Measurements from ENCODE around the gene C3AR1. TPM values are rescaled to one million over a fixed set of nuclear protein-coding genes. Genes with fewer than 3 reads are reported as not detected.

Gene C3AR1
- total and polyA plus RNA-seq, 4 donors, result 1.5 to 8.8 (median 5.0) TPM

- Histone ChIP-seq H3K9ac (ENCODE audit: low read depth in 1 of 2, low read length in 2 of 2) (no peak overlapping the region), H3K27me3 (ENCODE audit: control insufficient read depth in 4 of 4, insufficient read depth in 4 of 4, low read length in 3 of 4) (no peaks in the 10 kb centered on the region), H3K36me3 (ENCODE audit: control insufficient read depth in 4 of 4, insufficient read depth in 3 of 4, low read depth in 1 of 4, low read length in 3 of 4) (peaks cover 0 to 20% (median 5%) of the 10 kb centered on the region in 4 donors), H3K9me3 (ENCODE audit: control insufficient read depth in 4 of 4, low read length in 3 of 4) (no peaks in the 10 kb centered on the region), H3K4me3 (ENCODE audit: low read depth in 1 of 3, low read length in 3 of 3) (no peak overlapping the region), H3K27ac (ENCODE audit: low read depth in 1 of 2, low read length in 2 of 2) (no peak overlapping the region), H3K4me1 (ENCODE audit: control insufficient read depth in 4 of 4, insufficient read depth in 4 of 4, low read length in 3 of 4) (no peaks in the 10 kb centered on the region)
- TF ChIP-seq ZBTB33 (IDR thresholded peaks at IDR 0.05), result no peak
- no peak for DNase-seq (ENCODE audit: low spot score)
- WGBS, result 62% methylated on average over 6 of the region's 6 CpGs
Measured at GRCh38 chr12:8058506-8058905, 7.7 kb downstream of the C3AR1 start.

- Histone ChIP-seq H3K36me3 (ENCODE audit: control insufficient read depth in 4 of 4, insufficient read depth in 3 of 4, low read depth in 1 of 4, low read length in 3 of 4) (peaks cover 0 to 25% (median 8%) of the 10 kb centered on the region in 4 donors), H3K27ac (ENCODE audit: low read depth in 1 of 2, low read length in 2 of 2) (no peak overlapping the region), H3K27me3 (ENCODE audit: control insufficient read depth in 4 of 4, insufficient read depth in 4 of 4, low read length in 3 of 4) (no peaks in the 10 kb centered on the region), H3K9ac (ENCODE audit: low read depth in 1 of 2, low read length in 2 of 2) (no peak overlapping the region), H3K4me3 (ENCODE audit: low read depth in 1 of 3, low read length in 3 of 3) (no peak overlapping the region), H3K4me1 (ENCODE audit: control insufficient read depth in 4 of 4, insufficient read depth in 4 of 4, low read length in 3 of 4) (no peaks in the 10 kb centered on the region), H3K9me3 (ENCODE audit: control insufficient read depth in 4 of 4, low read length in 3 of 4) (no peaks in the 10 kb centered on the region)
- DNase-seq (ENCODE audit: low spot score), result no peak
- TF ChIP-seq GABPA (IDR thresholded peaks at IDR 0.05 in 1 of 2, conservative IDR thresholded peaks at IDR 0.05 in 1 of 2) (no peak), SP1 (IDR thresholded peaks at IDR 0.05) (peak; percentile 20), FOXA2 (IDR thresholded peaks at IDR 0.05) (no peak)
- 69% methylated on average over 4 of the region's 4 CpGs for WGBS
Measured at GRCh38 chr12:8057839-8058238, 8.3 kb downstream of the C3AR1 start.

GRCh38 chr12:8057306-8057705 is 8.9 kb downstream of the C3AR1 start:
- H3K36me3 ChIP-seq (ENCODE audit: control insufficient read depth in 4 of 4, insufficient read depth in 3 of 4, low read depth in 1 of 4, low read length in 3 of 4), result peaks cover 0 to 30% (median 13%) of the 10 kb centered on the region in 4 donors
- H3K27me3 ChIP-seq (ENCODE audit: control insufficient read depth in 4 of 4, insufficient read depth in 4 of 4, low read length in 3 of 4), result no peaks in the 10 kb centered on the region
- H3K27ac ChIP-seq (ENCODE audit: low read depth in 1 of 2, low read length in 2 of 2), result no peak overlapping the region
- 65% methylated on average over 2 of the region's 2 CpGs for WGBS
- no peak for DNase-seq (ENCODE audit: low spot score)
- H3K4me3 ChIP-seq (ENCODE audit: low read depth in 1 of 3, low read length in 3 of 3), result no peak overlapping the region
- H3K9ac ChIP-seq (ENCODE audit: low read depth in 1 of 2, low read length in 2 of 2), result no peak overlapping the region
- H3K4me1 ChIP-seq (ENCODE audit: control insufficient read depth in 4 of 4, insufficient read depth in 4 of 4, low read length in 3 of 4), result no peaks in the 10 kb centered on the region
- no peaks in the 10 kb centered on the region for H3K9me3 ChIP-seq (ENCODE audit: control insufficient read depth in 4 of 4, low read length in 3 of 4)
- TF ChIP-seq YY1 (IDR thresholded peaks at IDR 0.05), result no peak

GRCh38 chr12:8054816-8055215 is 11.3 kb downstream of the C3AR1 start:
- WGBS, result 96% methylated on average over 2 of the region's 2 CpGs
- Histone ChIP-seq H3K9me3 (ENCODE audit: control insufficient read depth in 4 of 4, low read length in 3 of 4) (no peaks in the 10 kb centered on the region), H3K27ac (ENCODE audit: low read depth in 1 of 2, low read length in 2 of 2) (no peak overlapping the region), H3K9ac (ENCODE audit: low read depth in 1 of 2, low read length in 2 of 2) (no peak overlapping the region), H3K27me3 (ENCODE audit: control insufficient read depth in 4 of 4, insufficient read depth in 4 of 4, low read length in 3 of 4) (no peaks in the 10 kb centered on the region), H3K4me3 (ENCODE audit: low read depth in 1 of 3, low read length in 3 of 3) (no peak overlapping the region), H3K36me3 (ENCODE audit: control insufficient read depth in 4 of 4, insufficient read depth in 3 of 4, low read depth in 1 of 4, low read length in 3 of 4) (peaks cover 0 to 47% (median 24%) of the 10 kb centered on the region in 4 donors), H3K4me1 (ENCODE audit: control insufficient read depth in 4 of 4, insufficient read depth in 4 of 4, low read length in 3 of 4) (no peaks in the 10 kb centered on the region)
- DNase-seq (ENCODE audit: low spot score), result no peak
- TF ChIP-seq YY1 (IDR thresholded peaks at IDR 0.05) (no peak), FOXA1 (IDR thresholded peaks at IDR 0.05) (no peak), MAX (IDR thresholded peaks at IDR 0.05) (no peak), JUND (IDR thresholded peaks at IDR 0.05) (no peak), RXRA (IDR thresholded peaks at IDR 0.05) (no peak), SP1 (IDR thresholded peaks at IDR 0.05) (no peak), HNF4G (IDR thresholded peaks at IDR 0.05) (no peak), HNF4A (conservative IDR thresholded peaks at IDR 0.05) (no peak), CTCF (IDR thresholded peaks at IDR 0.05; ENCODE audit: low read depth, low read length, missing input control) (no peak), RAD21 (IDR thresholded peaks at IDR 0.05) (no peak), FOXA2 (IDR thresholded peaks at IDR 0.05) (no peak), GABPA (IDR thresholded peaks at IDR 0.05 in 1 of 2, conservative IDR thresholded peaks at IDR 0.05 in 1 of 2) (no peak), EGR1 (IDR thresholded peaks at IDR 0.05; ENCODE audit: low read depth in 2 of 2) (no peak), TAF1 (conservative IDR thresholded peaks at IDR 0.05) (no peak), ATF3 (IDR thresholded peaks at IDR 0.05) (no peak), REST (IDR thresholded peaks at IDR 0.05) (no peak)

All from liver (tissue), 9 donors.